ENCODE measurements around the gene CCDC149. TPM values are rescaled to one million over a fixed set of nuclear protein-coding genes. Genes with fewer than 3 reads are reported as not detected.

CCDC149 gene
- total RNA-seq, 1 experiment from 2014 or later = 5.3 TPM

DNA sequence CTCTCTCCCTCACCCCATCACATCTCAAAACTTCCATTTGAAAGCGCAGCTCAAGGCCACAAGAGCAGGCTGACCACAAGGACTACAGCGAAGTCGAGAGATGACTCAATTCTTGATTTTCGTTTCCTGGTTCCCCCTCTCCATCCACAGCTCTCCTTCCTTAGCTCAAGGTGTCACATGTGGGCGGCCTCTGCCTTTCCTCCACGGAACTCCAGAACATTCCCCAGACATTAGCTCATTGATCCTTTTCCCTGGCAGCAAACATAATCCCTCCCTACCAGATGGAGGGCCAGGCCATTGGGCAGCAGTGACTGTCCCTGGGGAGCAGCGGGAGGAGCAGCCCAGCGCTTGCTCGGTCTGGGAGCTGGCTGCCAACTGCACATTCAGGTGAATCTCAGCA, 56.3 kb downstream of the CCDC149 start:
- Histone ChIP-seq H3K27ac (ENCODE audit: low read depth, low read length) (no peak overlapping the region), H3K9ac (ENCODE audit: low read length) (no peak overlapping the region), H3K36me3 (ENCODE audit: control insufficient read depth in 1 of 2, insufficient read depth in 2 of 2, low read length in 2 of 2) (no peaks in the 10 kb centered on the region), H3K27me3 (ENCODE audit: insufficient read depth, low read length) (no peaks in the 10 kb centered on the region), H3K9me2 (ENCODE audit: insufficient read depth) (no peaks in the 10 kb centered on the region), H3K79me2 (ENCODE audit: insufficient read depth, low read length) (no peaks in the 10 kb centered on the region), H3K4me2 (ENCODE audit: low read length) (no peak overlapping the region), H3K4me3 (replicated peaks in 1 of 2; ENCODE audit: low read depth in 1 of 2, low read length in 2 of 2) (no peak overlapping the region), H2AFZ (ENCODE audit: low read depth, low read length, poor library complexity, severe bottlenecking) (no peak overlapping the region), H3K9me3 (ENCODE audit: control insufficient read depth in 1 of 2, insufficient read depth in 1 of 2, low read depth in 1 of 2, low read length in 2 of 2) (no peaks in the 10 kb centered on the region), H4K20me1 (ENCODE audit: insufficient read depth) (no peaks in the 10 kb centered on the region), H3K4me1 (ENCODE audit: control insufficient read depth in 1 of 2, insufficient read depth in 2 of 2, low read length in 2 of 2) (no peaks in the 10 kb centered on the region)
- ATAC-seq = no peak
- ChIA-PET CTCF (no interaction called here), RAD21 (ENCODE audit: low non-redundant PET in 1 of 2, low total read pairs in 2 of 2, uncharacterized antibody in 2 of 2, unreplicated experiment in 2 of 2) (no interaction called here), POLR2A (no interaction called here)
- no TSS peak for BruUV-seq (replicated peaks)
- intact Hi-C loops (cut with micrococcal nuclease) = no loop called here
- TF ChIP-seq POLR2A (IDR thresholded peaks at IDR 0.05; ENCODE audit: borderline replicate concordance, extremely low read depth, insufficient read depth, insufficient read length) (no peak), TCF7L2 (IDR thresholded peaks at IDR 0.05; ENCODE audit: borderline replicate concordance, extremely low read depth, insufficient read depth, insufficient read length) (no peak), JUND (IDR thresholded peaks at IDR 0.05) (no peak), ATF3 (IDR thresholded peaks at IDR 0.05) (no peak), ZFX (IDR thresholded peaks at IDR 0.05) (no peak), ELF1 (IDR thresholded peaks at IDR 0.05; ENCODE audit: borderline replicate concordance, low read depth) (no peak), CBX3 (IDR thresholded peaks at IDR 0.05; ENCODE audit: low read depth) (no peak), SP1 (IDR thresholded peaks at IDR 0.05; ENCODE audit: low read depth) (no peak), EZH2phosphoT487 (IDR thresholded peaks at IDR 0.05; ENCODE audit: borderline replicate concordance) (no peak)
- TF ChIP-seq, protein P1, sequence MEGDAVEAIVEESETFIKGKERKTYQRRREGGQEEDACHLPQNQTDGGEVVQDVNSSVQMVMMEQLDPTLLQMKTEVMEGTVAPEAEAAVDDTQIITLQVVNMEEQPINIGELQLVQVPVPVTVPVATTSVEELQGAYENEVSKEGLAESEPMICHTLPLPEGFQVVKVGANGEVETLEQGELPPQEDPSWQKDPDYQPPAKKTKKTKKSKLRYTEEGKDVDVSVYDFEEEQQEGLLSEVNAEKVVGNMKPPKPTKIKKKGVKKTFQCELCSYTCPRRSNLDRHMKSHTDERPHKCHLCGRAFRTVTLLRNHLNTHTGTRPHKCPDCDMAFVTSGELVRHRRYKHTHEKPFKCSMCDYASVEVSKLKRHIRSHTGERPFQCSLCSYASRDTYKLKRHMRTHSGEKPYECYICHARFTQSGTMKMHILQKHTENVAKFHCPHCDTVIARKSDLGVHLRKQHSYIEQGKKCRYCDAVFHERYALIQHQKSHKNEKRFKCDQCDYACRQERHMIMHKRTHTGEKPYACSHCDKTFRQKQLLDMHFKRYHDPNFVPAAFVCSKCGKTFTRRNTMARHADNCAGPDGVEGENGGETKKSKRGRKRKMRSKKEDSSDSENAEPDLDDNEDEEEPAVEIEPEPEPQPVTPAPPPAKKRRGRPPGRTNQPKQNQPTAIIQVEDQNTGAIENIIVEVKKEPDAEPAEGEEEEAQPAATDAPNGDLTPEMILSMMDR (IDR thresholded peaks at IDR 0.05 in 2 of 3, conservative IDR thresholded peaks at IDR 0.05 in 1 of 3; ENCODE audit: borderline replicate concordance in 1 of 3, insufficient read depth in 1 of 3, low read depth in 2 of 3, low read length in 2 of 3) = no peak
- no peak for DNase-seq (ENCODE audit: low read depth, low spot score)
